ENCODE results near the gene SEBOX. TPM values are rescaled to one million over a fixed set of nuclear protein-coding genes. Genes with fewer than 3 reads are reported as not detected.
A peak's percentile ranks its signal among the peaks of the same experiment; 100 is the strongest.

Gene SEBOX
- total RNA-seq, 3 donors from 2014 or later, result not detected

DNA sequence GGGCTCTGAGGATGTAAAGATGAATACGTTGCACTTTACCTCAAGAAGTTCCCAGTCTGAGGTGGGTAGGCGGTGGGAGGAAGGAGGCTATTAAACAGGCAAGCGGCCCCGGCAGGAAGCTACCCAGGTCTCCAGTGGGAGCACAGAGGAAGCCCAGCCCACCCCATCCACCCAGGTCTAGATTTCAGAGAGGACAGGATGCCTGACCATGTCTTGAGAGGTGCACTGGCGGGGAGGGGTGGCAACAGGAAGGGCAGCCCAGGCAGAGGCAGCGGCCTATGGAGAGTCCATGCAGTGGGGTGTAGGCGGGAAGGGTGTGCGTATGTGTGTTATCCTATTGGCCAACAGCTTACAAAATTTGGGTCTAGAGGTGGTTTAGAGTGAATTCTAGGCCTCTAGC is 20.4 kb upstream of the SEBOX start:
- Mint-ChIP-seq H3K9me3 (no peaks in the 10 kb centered on the region), H3K27me3 (ENCODE audit: low read depth) (no peaks in the 10 kb centered on the region), H3K4me1 (ENCODE audit: low read depth) (peaks cover 25% of the 10 kb centered on the region), H3K4me3 (peak overlapping the region; percentile 86), H3K36me3 (ENCODE audit: insufficient read depth) (peaks cover 18% of the 10 kb centered on the region)
- DNase-seq, result no peak
- ATAC-seq, result peak in 1 of 2 donors; percentile 7

DNA sequence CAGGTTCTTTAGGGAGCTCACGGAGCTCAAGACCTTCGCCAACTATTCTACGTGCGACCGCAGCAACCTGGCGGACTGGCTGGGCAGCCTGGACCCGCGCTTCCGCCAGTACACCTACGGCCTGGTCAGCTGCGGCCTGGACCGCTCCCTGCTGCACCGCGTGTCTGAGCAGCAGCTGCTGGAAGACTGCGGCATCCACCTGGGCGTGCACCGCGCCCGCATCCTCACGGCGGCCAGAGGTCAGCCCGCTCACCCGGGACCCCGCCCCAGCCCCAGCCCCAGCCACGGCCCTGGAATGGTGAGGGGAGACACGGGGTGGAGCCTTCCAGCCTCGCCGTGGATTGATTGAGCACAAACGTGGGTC is 20.0 kb upstream of the SEBOX start:
- Mint-ChIP-seq H3K4me1 (ENCODE audit: low read depth) (peaks cover 27% of the 10 kb centered on the region), H3K27me3 (ENCODE audit: low read depth) (no peaks in the 10 kb centered on the region), H3K4me3 (peak overlapping the region; percentile 86), H3K36me3 (ENCODE audit: insufficient read depth) (peaks cover 14% of the 10 kb centered on the region), H3K9me3 (no peaks in the 10 kb centered on the region)
- no peak for DNase-seq
- peak; percentile 18 to 19 for ATAC-seq

DNA sequence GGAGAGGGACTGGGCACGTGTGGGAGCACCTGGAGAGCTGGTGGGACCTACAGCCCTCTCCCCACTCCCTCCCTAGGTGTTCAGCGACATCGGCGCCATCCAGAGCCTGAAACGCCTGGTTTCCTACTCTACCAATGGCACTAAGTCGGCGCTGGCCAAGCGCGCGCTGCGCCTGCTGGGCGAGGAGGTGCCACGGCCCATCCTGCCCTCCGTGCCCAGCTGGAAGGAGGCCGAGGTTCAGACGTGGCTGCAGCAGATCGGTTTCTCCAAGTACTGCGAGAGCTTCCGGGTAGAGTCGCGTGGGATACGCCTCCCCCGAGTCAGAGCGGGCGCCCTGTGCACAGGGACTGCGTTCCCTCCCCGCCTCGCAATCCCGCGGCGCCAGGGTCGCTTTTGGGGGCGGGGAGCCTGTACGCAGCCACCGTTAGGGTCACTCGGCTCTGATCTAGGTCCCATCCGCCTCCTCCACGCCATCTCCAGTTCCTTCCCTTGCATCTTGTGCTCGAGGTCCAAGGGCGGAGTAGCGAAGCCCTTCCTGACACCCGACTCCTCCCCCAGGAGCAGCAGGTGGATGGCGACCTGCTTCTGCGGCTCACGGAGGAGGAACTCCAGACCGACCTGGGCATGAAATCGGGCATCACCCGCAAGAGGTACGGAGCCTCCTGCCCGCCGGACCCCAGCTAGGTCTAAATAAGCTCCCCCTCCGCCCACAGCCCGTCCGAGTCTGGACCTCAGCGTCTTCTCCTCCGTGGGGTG is 19.5 kb upstream of the SEBOX start:
- Mint-ChIP-seq H3K27me3 (ENCODE audit: low read depth) (no peaks in the 10 kb centered on the region), H3K9me3 (no peaks in the 10 kb centered on the region), H3K36me3 (ENCODE audit: insufficient read depth) (peaks cover 12% of the 10 kb centered on the region), H3K4me1 (ENCODE audit: low read depth) (peaks cover 27% of the 10 kb centered on the region), H3K4me3 (peak overlapping the region; percentile 86)
- ATAC-seq (peak; percentile 94 to 95), DNase-seq (peak; percentile 50)

DNA sequence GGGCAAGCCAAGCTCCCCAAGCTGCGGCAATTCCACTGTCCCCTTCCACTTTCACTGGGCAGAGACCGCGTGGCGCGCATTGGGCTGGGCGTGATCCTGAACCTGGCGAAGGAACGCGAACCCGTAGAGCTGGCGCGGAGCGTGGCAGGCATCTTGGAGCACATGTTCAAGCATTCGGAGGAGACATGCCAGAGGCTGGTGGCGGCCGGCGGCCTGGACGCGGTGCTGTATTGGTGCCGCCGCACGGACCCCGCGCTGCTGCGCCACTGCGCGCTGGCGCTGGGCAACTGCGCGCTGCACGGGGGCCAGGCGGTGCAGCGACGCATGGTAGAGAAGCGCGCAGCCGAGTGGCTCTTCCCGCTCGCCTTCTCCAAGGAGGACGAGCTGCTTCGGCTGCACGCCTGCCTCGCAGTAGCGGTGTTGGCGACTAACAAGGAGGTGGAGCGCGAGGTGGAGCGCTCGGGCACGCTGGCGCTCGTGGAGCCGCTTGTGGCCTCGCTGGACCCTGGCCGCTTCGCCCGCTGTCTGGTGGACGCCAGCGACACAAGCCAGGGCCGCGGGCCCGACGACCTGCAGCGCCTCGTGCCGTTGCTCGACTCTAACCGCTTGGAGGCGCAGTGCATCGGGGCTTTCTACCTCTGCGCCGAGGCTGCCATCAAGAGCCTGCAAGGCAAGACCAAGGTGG is 16.3 kb upstream of the SEBOX start:
- H3K27me3 Mint-ChIP-seq (ENCODE audit: low read depth), result no peaks in the 10 kb centered on the region
- ATAC-seq (no peak), DNase-seq (no peak)
- peak overlapping the region; percentile 62 for H3K4me3 Mint-ChIP-seq
- H3K9me3 Mint-ChIP-seq, result no peaks in the 10 kb centered on the region
- peaks cover 9% of the 10 kb centered on the region for H3K36me3 Mint-ChIP-seq (ENCODE audit: insufficient read depth)
- peaks cover 25% of the 10 kb centered on the region for H3K4me1 Mint-ChIP-seq (ENCODE audit: low read depth)

DNA sequence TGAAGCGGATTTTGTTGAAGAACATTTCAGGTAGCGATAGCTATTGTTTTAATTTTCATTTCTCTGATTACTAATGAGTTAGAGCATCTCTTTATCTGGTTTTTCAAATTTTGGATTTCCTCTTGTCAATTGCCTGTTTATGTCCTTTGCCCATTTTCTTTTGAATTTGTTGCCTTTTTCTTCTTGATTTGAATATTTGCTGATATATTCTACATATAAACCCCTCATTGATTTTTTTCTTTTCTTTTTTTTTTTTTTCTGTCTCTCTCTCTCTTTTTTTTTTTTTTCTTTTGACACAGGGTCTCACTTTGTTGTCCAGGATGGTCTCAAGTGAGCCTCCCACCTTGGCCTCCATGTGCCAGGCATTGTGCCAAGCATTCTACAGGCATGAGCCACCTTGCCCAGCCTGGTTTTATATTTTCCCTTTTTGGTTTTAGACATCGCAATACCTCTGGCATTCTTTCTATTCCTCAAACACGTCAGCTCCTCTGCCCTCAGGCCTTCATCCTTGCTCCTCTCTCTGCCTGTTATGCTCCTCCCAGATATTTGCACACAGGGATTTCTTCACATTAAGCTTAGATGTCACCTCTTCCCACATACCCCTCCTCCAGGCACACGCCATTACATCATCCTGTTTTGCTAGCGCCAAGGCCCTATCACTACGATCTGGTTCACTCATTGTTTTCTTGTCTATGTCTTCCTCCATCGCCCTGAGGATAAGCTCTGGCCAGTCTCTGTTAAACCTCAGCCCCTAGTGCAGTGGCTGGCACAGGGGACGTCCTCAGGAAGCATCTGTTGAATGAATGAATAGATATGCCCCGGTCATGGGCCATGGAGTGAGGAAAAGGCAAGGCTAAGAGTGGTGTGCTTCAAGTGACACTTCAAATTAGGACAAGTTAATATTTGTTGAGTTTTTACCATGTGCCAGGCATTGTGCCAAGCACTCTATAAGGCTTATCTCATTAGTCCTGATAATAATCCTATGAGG is 15.1 kb upstream of the SEBOX start:
- Mint-ChIP-seq H3K9me3 (no peaks in the 10 kb centered on the region), H3K36me3 (ENCODE audit: insufficient read depth) (peaks cover 9% of the 10 kb centered on the region), H3K4me1 (ENCODE audit: low read depth) (peaks cover 21% of the 10 kb centered on the region), H3K4me3 (no peak overlapping the region), H3K27me3 (ENCODE audit: low read depth) (no peaks in the 10 kb centered on the region)
- ATAC-seq, result no peak
- DNase-seq, result no peak

DNA sequence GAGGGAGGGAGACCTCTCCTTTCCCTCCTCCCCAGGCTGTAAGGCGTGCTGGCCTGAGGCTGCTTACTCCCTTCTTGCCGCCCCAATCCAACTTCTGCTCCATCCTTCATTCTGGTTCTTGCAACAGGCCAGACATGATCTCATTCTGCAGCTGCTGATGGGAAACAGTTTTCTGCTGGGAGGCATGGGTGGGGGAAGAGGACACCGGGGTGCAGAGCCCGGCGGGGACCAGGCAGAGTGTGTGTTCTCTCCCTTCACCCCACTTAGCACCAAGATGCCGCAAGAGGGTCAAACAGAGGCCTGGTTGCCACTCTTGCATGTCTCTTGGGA is 7.9 kb upstream of the SEBOX start:
- Mint-ChIP-seq H3K4me3 (peak overlapping the region; percentile 82), H3K9me3 (no peaks in the 10 kb centered on the region), H3K27me3 (ENCODE audit: low read depth) (no peaks in the 10 kb centered on the region), H3K4me1 (ENCODE audit: low read depth) (peaks cover 16% of the 10 kb centered on the region), H3K36me3 (ENCODE audit: insufficient read depth) (peaks cover under 1% of the 10 kb centered on the region)
- ATAC-seq, result no peak
- DNase-seq, result no peak

DNA sequence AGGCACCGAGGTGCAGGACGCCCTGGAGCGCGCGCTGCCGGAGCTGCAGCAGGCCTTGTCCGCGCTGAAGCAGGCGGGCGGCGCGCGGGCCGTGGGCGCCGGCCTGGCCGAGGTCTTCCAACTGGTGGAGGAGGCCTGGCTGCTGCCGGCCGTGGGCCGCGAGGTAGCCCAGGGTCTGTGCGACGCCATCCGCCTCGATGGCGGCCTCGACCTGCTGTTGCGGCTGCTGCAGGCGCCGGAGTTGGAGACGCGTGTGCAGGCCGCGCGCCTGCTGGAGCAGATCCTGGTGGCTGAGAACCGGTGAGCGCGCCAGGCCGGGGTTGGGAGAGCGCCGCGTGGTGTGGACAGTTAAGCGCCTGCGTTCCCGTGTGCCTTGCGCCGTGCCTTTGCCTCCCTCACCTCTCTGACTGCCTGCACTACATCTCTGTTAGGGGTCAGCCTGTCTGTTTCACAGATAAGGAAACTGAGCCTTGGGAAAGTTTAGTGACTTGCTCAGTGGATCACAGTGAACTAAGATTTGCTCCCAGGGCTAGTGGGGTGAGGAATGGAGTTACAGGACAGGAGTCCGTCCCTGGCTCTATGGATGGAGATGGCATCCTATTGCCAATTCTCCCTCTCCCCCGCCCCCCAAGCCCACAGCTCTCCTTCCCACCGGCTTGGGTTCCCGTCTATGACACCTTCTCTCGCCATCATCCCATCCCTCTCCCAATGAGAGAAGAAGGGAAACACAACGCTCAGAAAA is 7.4 kb upstream of the SEBOX start:
- DNase-seq, result no peak
- Mint-ChIP-seq H3K36me3 (ENCODE audit: insufficient read depth) (no peaks in the 10 kb centered on the region), H3K4me3 (peak overlapping the region; percentile 82), H3K4me1 (ENCODE audit: low read depth) (peaks cover 16% of the 10 kb centered on the region), H3K9me3 (no peaks in the 10 kb centered on the region), H3K27me3 (ENCODE audit: low read depth) (no peaks in the 10 kb centered on the region)
- ATAC-seq, result peak; percentile 9 to 19

DNA sequence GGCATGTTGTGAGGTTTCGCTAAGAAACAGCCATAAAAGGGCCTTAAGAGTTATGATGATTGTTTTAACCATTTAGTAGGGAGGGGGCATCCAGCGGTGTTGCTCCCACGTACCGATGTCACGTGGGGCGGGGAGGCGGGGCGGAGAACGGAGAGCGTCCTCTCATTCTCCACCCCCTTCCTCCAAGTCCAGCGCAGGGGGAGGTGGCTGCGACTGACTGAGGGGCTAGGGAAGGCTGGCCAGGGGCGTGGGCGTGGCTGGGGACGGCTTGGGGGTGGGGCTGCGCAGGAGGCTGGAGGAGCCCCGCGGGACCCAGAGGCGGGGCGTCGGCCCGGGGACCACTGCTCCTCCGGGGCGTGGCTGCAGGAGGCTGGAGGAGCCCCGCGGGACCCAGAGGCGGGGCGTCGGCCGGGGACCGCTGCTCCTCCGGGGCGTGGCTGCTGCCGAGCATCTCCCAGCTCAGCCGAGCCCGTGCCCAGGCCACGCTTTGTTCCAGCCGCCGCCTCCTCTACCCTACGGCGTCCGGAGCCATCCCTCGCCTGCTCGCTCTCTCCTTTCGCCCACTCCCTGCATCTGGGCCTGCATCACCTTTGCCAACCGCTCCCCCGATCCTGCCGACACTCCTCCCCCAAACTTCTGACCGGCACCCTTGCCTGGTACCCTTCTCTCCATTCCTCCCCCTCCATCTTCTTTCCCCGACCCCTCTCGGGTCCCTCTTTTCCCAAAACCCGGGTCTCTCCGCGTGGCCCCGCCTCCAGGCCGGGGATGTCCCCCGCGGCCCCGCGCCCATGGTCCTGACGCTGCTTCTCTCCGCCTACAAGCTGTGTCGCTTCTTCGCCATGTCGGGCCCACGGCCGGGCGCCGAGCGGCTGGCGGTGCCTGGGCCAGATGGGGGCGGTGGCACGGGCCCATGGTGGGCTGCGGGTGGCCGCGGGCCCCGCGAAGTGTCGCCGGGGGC is 6.5 kb upstream of the SEBOX start, which contains the start of gene SARM1:
TSS of gene SARM1 (plus strand) at position 450 of the 958 bp plus-strand sequence. CDS start at position 789, 339 bp downstream.
- peaks cover 16% of the 10 kb centered on the region for H3K4me1 Mint-ChIP-seq (ENCODE audit: low read depth)
- no peaks in the 10 kb centered on the region for H3K27me3 Mint-ChIP-seq (ENCODE audit: low read depth)
- DNase-seq, result peak; percentile 75
- no peaks in the 10 kb centered on the region for H3K36me3 Mint-ChIP-seq (ENCODE audit: insufficient read depth)
- peak within 1 kb of the TSS; percentile 90 for H3K4me3 Mint-ChIP-seq
- ATAC-seq, result peak; percentile 91 to 92
- H3K9me3 Mint-ChIP-seq, result no peaks in the 10 kb centered on the region

DNA sequence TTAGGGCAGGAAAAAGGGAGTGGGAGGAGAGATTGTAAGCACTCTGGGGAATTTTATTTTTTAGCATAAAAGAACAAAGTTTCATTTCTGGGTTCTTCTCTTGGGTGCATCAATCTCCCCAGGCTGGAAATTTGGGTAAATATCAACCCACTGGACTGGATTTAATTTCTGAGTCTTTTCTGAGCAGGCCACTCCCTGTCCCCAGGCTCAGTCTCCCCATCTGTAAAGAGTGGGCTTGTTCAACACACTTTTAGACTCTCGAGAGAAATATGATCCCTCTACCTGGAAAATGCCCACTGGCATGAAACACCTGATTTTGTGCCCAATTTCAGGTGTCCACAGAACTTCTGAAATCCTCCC is 5.7 kb upstream of the SEBOX start:
- Mint-ChIP-seq H3K9me3 (no peaks in the 10 kb centered on the region), H3K36me3 (ENCODE audit: insufficient read depth) (no peaks in the 10 kb centered on the region), H3K4me1 (ENCODE audit: low read depth) (peaks cover 16% of the 10 kb centered on the region), H3K4me3 (peak overlapping the region; percentile 90), H3K27me3 (ENCODE audit: low read depth) (no peaks in the 10 kb centered on the region)
- ATAC-seq (no peak), DNase-seq (no peak)

DNA sequence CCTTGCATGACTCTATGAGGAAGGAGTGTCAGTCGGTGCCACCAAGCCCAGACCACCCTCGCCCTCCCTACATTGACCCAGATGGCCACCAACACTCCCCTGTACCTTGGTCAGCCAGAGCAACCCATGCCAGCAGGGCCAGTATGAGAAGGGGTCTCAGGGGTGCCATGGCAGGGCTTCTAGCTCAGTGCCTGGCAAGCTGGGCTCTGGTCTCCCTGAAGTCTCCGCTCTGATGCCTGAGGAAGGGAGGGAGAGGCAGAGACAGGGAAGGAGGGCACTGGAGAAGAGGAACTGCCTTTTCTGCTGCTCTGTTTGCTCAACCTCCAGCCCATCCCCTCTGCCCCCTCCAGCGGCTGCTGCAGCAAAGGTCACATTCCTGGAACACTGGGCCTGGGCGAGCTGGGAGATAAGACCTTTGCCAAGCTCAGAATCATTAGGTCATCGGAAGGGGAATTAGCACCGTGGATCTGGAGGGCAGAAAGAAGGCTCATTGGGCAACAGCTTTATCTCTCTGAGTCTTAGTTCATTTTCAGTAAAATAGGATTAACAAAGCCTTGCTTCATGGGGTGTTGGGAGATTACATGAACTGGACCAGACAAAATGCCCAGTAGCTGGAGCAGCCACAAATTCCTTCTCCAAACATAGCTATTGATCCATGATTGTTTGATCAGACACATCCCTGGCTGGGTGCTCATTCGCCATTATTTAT is 5.2 kb upstream of the SEBOX start, which contains the start of gene VTN:
TSS of gene VTN (minus strand) at position 273 of the 709 bp plus-strand sequence. CDS start at position 169, 104 bp downstream.
- DNase-seq (no peak), ATAC-seq (no peak)
- H3K36me3 Mint-ChIP-seq (ENCODE audit: insufficient read depth), result no peaks in the 10 kb centered on the region
- H3K9me3 Mint-ChIP-seq, result no peaks in the 10 kb centered on the region
- H3K27me3 Mint-ChIP-seq (ENCODE audit: low read depth), result no peaks in the 10 kb centered on the region
- peak within 1 kb of the TSS; percentile 90 for H3K4me3 Mint-ChIP-seq
- H3K4me1 Mint-ChIP-seq (ENCODE audit: low read depth), result peaks cover 16% of the 10 kb centered on the region

DNA sequence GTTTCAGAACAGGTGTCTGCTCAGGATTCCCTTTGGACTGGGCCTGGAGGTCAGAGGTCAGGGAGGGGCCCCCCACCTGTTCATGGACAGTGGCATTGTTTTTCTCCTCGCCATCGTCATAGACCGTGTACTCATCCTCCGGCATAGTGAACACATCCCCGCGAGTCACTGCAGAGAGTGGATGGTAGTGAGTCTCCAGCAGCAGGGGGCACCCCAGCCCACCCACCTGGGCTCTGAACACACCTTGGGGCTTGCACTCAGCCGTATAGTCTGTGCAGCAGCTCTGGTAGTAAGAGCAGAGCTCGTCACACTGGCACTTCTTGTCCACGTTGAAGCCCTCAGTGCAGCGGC is 4.7 kb upstream of the SEBOX start:
- no peaks in the 10 kb centered on the region for H3K27me3 Mint-ChIP-seq (ENCODE audit: low read depth)
- peaks cover 16% of the 10 kb centered on the region for H3K4me1 Mint-ChIP-seq (ENCODE audit: low read depth)
- no peak overlapping the region for H3K4me3 Mint-ChIP-seq
- ATAC-seq (no peak), DNase-seq (no peak)
- no peaks in the 10 kb centered on the region for H3K36me3 Mint-ChIP-seq (ENCODE audit: insufficient read depth)
- H3K9me3 Mint-ChIP-seq, result no peaks in the 10 kb centered on the region

DNA sequence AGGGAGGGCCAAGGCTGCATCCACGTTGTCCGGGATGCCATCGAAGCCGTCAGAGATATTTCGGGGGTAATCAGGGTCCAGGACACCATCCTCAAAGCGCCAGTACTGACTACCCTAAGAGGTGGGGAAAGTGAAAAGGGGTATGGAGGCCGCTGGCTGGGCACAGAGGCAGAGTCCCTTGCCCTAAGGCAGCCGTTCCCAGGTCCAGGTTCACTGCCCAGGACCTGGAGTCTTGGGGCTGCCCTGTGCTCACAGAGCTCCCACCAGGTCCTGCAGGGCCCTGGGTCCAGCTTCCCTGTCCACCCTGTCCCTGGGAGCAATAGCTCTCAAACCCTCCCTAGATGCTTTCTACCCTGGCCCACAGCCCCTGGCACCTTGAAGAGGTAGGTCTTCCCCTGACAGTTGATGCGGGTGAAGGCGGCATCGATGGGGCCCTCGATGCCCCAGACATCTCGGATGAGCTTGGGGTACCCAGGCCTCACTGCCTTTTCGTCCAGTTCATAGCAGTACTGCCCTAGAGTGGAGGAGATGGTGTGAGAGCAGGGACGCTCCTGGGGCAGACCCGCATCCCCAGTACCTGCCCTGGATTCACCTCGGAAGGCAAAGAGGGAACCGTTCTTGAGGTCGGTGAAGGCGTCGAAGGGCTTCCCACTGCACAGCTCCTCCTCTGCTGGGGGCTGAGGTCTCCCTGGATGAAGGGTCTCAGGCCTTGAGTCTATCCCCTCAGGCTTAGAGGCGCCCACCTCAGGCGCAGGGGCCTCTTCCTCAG is 4.1 kb upstream of the SEBOX start:
- Mint-ChIP-seq H3K4me3 (no peak overlapping the region), H3K36me3 (ENCODE audit: insufficient read depth) (no peaks in the 10 kb centered on the region), H3K27me3 (ENCODE audit: low read depth) (no peaks in the 10 kb centered on the region), H3K4me1 (ENCODE audit: low read depth) (peaks cover 16% of the 10 kb centered on the region), H3K9me3 (no peaks in the 10 kb centered on the region)
- DNase-seq (no peak), ATAC-seq (no peak)

Data from activated T-cell treated with anti-CD3 and anti-CD28 coated beads, Interleukin-2, amount 50 U/mL, for 4 hours (primary cell).